ENCODE data around the gene AGAP2.
"Not testable (repeated sequence)": the region's sequence is repeated elsewhere in the genome, so short reads cannot be mapped to it uniquely, and the experiment has no call there.

The AGAP2 gene

GRCh38 chr12:57688931-57689330, 49.6 kb downstream of the AGAP2 start:
- Histone ChIP-seq H3F3A (ENCODE audit: insufficient read depth) (no peaks in the 10 kb centered on the region), H3K9me3 (ENCODE audit: insufficient read depth, low read length) (no peaks in the 10 kb centered on the region), H3K4me3 (ENCODE audit: insufficient read depth, low read length, poor library complexity, severe bottlenecking) (no peak overlapping the region), H2AFZ (ENCODE audit: low read depth, low read length, severe bottlenecking) (no peak overlapping the region), H3K27me3 (ENCODE audit: low read length) (no peaks in the 10 kb centered on the region), H3K27ac (ENCODE audit: low read depth, low read length) (no peak overlapping the region), H3K9me2 (replicated peaks; ENCODE audit: insufficient read depth, low read length) (no peaks in the 10 kb centered on the region), H3K79me2 (ENCODE audit: insufficient read depth, low read length) (no peaks in the 10 kb centered on the region), H3K4me2 (ENCODE audit: low read depth, low read length, poor library complexity, severe bottlenecking) (no peak overlapping the region), H3K9ac (ENCODE audit: low read length) (no peak overlapping the region), H4K20me1 (ENCODE audit: low read depth, low read length) (no peaks in the 10 kb centered on the region), H3K36me3 (ENCODE audit: low read length) (no peaks in the 10 kb centered on the region)
- TF ChIP-seq CTCF (IDR thresholded peaks at IDR 0.05; ENCODE audit: insufficient read depth, low read length, poor library complexity, severe bottlenecking) (no peak), EZH2phosphoT487 (conservative IDR thresholded peaks at IDR 0.05; ENCODE audit: low read length) (no peak)

- Histone ChIP-seq H3K4me2 (ENCODE audit: low read depth, low read length, poor library complexity, severe bottlenecking) (no peak overlapping the region), H3K27ac (ENCODE audit: low read depth, low read length) (no peak overlapping the region), H3K9me2 (replicated peaks; ENCODE audit: insufficient read depth, low read length) (no peaks in the 10 kb centered on the region), H3K27me3 (ENCODE audit: low read length) (no peaks in the 10 kb centered on the region), H3F3A (ENCODE audit: insufficient read depth) (no peaks in the 10 kb centered on the region), H3K36me3 (ENCODE audit: low read length) (no peaks in the 10 kb centered on the region), H2AFZ (ENCODE audit: low read depth, low read length, severe bottlenecking) (no peak overlapping the region), H3K9ac (ENCODE audit: low read length) (no peak overlapping the region), H3K4me3 (ENCODE audit: insufficient read depth, low read length, poor library complexity, severe bottlenecking) (no peak overlapping the region), H3K79me2 (ENCODE audit: insufficient read depth, low read length) (no peaks in the 10 kb centered on the region), H4K20me1 (ENCODE audit: low read depth, low read length) (no peaks in the 10 kb centered on the region), H3K9me3 (ENCODE audit: insufficient read depth, low read length) (no peaks in the 10 kb centered on the region)
- TF ChIP-seq EZH2phosphoT487 (conservative IDR thresholded peaks at IDR 0.05; ENCODE audit: low read length) = no peak
- no peak for TF ChIP-seq CTCF (IDR thresholded peaks at IDR 0.05; ENCODE audit: insufficient read depth, low read length, poor library complexity, severe bottlenecking)
Observed at GRCh38 chr12:57687862-57688261, 50.7 kb downstream of the AGAP2 start.

GRCh38 chr12:57679697-57680096, 58.8 kb downstream of the AGAP2 start:
- Histone ChIP-seq H3K9me3 (ENCODE audit: insufficient read depth, low read length) (peaks cover 4% of the 10 kb centered on the region; the same call in 1 of the 2 replicates), H3K79me2 (ENCODE audit: insufficient read depth, low read length) (no peaks in the 10 kb centered on the region), H3K27ac (ENCODE audit: low read depth, low read length) (no peak overlapping the region), H2AFZ (ENCODE audit: low read depth, low read length, severe bottlenecking) (no peak overlapping the region), H3K27me3 (ENCODE audit: low read length) (no peaks in the 10 kb centered on the region), H3K9ac (ENCODE audit: low read length) (no peak overlapping the region), H3K4me2 (ENCODE audit: low read depth, low read length, poor library complexity, severe bottlenecking) (no peak overlapping the region), H3K36me3 (ENCODE audit: low read length) (0 out of 2 replicates have a peak, but pooled peaks cover 3% of the 10 kb centered on the region), H3F3A (ENCODE audit: insufficient read depth) (no peaks in the 10 kb centered on the region), H3K4me3 (ENCODE audit: insufficient read depth, low read length, poor library complexity, severe bottlenecking) (no peak overlapping the region), H3K9me2 (replicated peaks; ENCODE audit: insufficient read depth, low read length) (no peaks in the 10 kb centered on the region), H4K20me1 (ENCODE audit: low read depth, low read length) (no peaks in the 10 kb centered on the region)
- TF ChIP-seq EZH2phosphoT487 (conservative IDR thresholded peaks at IDR 0.05; ENCODE audit: low read length) = no peak
- no peak for TF ChIP-seq CTCF (IDR thresholded peaks at IDR 0.05; ENCODE audit: insufficient read depth, low read length, poor library complexity, severe bottlenecking)

GRCh38 chr12:57677947-57678346, 60.6 kb downstream of the AGAP2 start:
- not testable (repeated sequence) for H2AFZ ChIP-seq (ENCODE audit: low read depth, low read length, severe bottlenecking); H3K9ac ChIP-seq (ENCODE audit: low read length); H3K27ac ChIP-seq (ENCODE audit: low read depth, low read length); H3K27me3 ChIP-seq (ENCODE audit: low read length); H3K4me2 ChIP-seq (ENCODE audit: low read depth, low read length, poor library complexity, severe bottlenecking); H3K9me3 ChIP-seq (ENCODE audit: insufficient read depth, low read length); H3K9me2 ChIP-seq (replicated peaks; ENCODE audit: insufficient read depth, low read length); H3K79me2 ChIP-seq (ENCODE audit: insufficient read depth, low read length); H3F3A ChIP-seq (ENCODE audit: insufficient read depth); H4K20me1 ChIP-seq (ENCODE audit: low read depth, low read length); H3K4me3 ChIP-seq (ENCODE audit: insufficient read depth, low read length, poor library complexity, severe bottlenecking); H3K36me3 ChIP-seq (ENCODE audit: low read length)

Data from SU-DHL-6 (cell line).